GM12801 (cell line): ENCODE results near the gene ROPN1.

Experiments used
- TF ChIP-seq, protein P1 (sequence below): IDR thresholded peaks from one replicate; pipeline ENCODE4 v1.5.1; 2011; ENCODE audit warnings: control low read depth; ENCODE audit not compliant: insufficient read length; ENCODE audit errors: extremely low read depth

Gene ROPN1

DNA sequence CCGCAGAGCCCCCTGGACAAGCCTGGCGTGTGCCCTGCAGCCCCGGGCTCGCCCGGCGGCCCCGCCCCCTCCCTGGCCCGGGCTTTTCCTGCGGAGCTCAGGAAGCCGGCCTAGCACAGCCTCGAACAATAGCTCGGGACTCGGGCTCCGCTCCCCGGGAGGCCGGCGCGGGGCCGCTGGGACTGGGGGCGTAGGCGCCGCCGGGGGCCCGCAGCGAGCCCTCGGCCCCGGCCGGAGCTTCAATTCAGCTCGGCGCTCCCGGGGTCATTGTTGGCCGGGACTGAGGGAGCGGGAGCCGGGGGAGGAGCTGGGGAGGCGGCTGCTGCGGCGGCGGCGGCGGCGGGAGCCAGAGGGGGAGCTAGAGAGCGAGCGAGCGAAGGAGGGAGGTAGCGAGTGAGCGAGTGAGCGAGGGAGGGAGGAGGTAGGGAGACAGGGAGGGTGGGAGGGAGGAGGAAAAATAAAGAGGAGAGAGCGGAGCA is 41.0 kb upstream of the ROPN1 start:
- TF ChIP-seq, protein P1, sequence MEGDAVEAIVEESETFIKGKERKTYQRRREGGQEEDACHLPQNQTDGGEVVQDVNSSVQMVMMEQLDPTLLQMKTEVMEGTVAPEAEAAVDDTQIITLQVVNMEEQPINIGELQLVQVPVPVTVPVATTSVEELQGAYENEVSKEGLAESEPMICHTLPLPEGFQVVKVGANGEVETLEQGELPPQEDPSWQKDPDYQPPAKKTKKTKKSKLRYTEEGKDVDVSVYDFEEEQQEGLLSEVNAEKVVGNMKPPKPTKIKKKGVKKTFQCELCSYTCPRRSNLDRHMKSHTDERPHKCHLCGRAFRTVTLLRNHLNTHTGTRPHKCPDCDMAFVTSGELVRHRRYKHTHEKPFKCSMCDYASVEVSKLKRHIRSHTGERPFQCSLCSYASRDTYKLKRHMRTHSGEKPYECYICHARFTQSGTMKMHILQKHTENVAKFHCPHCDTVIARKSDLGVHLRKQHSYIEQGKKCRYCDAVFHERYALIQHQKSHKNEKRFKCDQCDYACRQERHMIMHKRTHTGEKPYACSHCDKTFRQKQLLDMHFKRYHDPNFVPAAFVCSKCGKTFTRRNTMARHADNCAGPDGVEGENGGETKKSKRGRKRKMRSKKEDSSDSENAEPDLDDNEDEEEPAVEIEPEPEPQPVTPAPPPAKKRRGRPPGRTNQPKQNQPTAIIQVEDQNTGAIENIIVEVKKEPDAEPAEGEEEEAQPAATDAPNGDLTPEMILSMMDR = no peak

DNA sequence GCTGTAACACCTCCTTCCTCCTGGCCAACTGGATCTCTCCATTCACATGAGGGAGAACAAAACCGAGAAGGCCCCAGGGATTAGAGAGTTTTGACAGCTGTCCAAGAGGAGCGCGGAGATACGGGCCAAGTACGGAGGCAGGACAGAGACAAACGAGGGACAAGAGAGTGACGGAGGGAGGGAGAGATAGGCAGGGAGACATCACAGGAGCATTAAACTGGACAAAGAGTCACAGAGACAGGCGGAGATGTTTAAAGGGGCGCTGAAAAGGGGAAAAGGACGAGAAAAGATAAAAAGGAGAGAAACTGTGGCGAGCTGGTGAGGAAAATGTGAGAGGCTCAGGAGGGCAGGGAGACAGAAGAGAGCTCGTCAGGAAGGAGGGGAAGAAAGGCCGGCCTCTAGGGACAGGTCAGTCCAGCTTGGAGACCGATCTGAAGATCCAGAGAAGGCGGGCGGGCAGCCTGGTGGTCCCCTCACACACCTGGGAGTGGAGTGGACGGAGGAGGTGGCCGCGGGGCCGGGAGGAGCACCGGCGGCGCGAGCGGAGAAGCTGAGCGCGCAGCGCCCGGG is 40.5 kb upstream of the ROPN1 start:
- TF ChIP-seq, protein P1 = no peak

DNA sequence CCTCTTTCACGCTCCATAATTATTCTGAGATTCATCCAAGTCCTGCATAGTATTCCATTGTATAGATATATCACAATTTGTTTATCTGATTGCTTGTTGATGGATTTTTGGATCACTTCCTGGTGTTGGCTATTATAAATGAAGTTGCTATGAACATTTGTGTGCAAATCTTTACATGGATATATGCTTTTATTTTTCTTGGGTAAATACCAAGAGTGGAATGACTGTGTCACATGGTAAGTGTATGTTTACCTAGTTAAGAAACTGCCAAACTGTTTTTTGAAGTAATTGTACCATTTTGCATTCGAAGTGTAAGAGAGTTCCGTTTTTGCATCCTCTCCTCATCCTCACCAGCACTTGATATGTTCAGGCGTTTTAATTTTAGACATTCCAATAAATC is 34.6 kb upstream of the ROPN1 start:
- TF ChIP-seq, protein P1 = no peak

DNA sequence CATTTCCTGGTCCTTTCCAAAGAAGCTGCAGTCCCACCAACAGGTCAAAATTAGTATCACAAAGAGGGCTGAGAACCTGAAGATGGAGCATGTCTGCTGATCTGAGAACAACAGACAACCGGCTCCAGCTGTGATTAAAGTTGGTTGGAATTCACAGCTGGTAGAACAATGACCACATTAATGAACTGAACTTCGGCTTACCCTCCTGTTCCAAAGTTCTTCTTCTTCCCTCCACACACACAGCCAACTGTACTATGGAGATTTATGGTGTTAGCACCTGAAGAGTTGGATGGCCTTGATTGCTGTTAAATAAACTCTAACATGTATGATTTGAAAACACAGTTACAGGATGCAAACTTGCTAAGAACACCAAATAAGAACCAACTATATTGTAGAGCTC is 27.4 kb upstream of the ROPN1 start:
- TF ChIP-seq, protein P1 = no peak

DNA sequence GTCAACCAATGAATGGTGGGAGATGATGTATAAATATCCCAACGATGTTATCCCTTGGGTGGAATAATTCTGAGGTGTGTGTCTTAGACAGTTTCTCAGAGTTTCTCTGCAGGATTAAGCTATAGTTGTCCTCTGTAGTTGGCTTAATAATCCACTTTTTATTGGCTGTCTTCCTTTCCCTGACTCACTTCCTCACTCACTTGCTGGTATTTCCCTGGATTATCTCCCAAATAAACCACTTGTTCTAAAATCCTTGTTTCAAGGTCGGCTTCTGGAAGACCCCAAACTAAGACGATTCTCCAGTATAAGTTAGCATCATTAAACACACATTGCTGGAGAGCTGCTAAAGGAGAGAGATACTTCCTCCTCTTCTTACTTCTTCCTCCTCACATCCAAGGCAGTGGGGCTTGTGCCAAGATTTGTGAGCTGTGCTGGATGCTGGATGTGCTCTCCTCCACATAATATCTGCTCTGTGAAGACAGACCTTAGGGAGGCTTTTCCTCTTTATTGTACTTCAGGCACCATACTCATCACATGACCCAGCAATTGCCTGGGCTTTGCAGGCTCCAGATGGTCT is 22.5 kb upstream of the ROPN1 start:
- TF ChIP-seq, protein P1 = no peak

DNA sequence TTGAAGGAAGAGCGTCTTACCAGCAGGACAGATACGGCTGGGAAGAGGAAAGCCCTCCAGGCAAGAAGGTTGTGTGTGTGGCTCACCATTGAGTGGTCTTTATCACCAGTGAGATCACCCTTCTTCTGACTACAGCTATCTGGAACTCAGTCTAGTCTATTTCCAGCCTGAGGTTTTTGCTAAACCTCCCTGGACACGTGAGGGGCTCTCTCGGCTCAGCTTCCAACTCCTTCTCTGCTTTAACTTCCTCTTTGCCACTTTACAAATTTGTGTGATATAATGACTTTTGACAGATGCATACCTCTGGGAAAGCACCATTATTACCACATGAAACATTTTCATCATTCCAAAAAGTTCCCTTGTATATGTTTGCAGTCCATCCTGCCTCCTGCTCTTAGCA is 15.3 kb upstream of the ROPN1 start:
- TF ChIP-seq, protein P1 = no peak

DNA sequence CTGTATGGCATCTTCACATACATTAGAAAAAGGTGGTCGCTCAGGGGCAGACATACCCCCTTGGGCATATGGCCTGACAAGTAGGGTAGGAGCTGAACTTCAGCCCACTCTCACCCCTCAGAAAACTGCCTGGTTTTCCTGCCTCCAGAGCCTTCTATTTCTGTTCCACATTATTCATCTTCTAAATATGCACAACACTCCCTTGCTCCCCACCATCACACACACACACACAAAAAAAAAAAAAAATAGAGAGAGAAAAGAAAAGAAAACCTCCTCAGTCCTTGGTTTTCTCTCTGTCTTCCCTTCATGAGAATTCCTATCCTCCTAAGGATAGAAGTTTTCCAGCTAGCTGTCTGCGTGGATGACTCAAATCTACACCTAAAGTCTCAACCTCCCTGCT is 5.6 kb upstream of the ROPN1 start:
- TF ChIP-seq, protein P1 = no peak
